ENCODE measurements around the gene SH3RF3.

Gene SH3RF3

GRCh38 chr2:109131777-109132176 is 2.8 kb downstream of the SH3RF3 start:
- DNase-seq (ENCODE audit: low read depth): peak; percentile 20
- TF ChIP-seq, protein P1, sequence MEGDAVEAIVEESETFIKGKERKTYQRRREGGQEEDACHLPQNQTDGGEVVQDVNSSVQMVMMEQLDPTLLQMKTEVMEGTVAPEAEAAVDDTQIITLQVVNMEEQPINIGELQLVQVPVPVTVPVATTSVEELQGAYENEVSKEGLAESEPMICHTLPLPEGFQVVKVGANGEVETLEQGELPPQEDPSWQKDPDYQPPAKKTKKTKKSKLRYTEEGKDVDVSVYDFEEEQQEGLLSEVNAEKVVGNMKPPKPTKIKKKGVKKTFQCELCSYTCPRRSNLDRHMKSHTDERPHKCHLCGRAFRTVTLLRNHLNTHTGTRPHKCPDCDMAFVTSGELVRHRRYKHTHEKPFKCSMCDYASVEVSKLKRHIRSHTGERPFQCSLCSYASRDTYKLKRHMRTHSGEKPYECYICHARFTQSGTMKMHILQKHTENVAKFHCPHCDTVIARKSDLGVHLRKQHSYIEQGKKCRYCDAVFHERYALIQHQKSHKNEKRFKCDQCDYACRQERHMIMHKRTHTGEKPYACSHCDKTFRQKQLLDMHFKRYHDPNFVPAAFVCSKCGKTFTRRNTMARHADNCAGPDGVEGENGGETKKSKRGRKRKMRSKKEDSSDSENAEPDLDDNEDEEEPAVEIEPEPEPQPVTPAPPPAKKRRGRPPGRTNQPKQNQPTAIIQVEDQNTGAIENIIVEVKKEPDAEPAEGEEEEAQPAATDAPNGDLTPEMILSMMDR (IDR thresholded peaks at IDR 0.05; ENCODE audit: low read length, missing control alignments): no peak
- H3K4me3 ChIP-seq (replicated peaks; ENCODE audit: low read depth, low read length): no peak overlapping the region

DNA sequence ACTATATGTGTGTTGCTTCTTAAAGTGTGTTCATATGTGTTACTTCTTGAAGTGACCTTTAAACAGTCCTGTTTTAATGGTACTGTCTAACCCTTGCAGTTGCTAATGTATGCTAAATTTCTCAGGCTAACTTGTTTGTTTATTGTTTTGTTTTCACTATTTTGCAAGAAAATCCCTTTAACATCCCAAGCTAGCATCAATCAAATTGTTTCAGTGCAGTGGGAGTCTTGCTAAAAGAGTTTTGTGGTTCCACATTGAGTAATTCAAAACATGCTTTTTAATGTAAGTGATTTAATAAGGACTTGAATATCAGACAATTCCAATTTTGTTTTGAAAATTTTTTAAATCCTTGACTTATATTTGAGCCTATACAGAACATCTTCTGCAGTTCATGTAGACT is 3.6 kb downstream of the SH3RF3 start:
- TF ChIP-seq, protein P1 (IDR thresholded peaks at IDR 0.05; ENCODE audit: low read length, missing control alignments): no peak
- DNase-seq (ENCODE audit: low read depth): no peak
- H3K4me3 ChIP-seq (replicated peaks; ENCODE audit: low read depth, low read length): no peak overlapping the region

DNA sequence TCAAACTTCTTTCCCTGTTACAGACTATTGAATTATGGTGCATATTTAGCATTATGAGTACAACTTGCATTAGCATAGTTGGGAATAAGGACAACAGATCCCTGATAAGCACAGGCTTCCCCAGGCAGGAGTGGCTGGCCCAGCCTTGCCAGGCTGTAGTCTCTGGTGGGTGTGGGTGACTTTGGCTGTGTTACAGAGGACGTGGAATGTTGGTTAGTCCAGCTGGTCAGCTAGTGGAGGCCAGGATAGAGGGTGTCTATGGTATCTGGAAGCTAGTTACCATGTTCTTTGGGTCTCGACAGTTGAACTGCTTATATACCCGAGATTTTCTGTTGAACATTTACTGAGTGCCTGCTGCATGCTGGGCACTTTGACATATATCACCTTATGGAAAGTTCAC is 4.7 kb downstream of the SH3RF3 start:
- no peak for DNase-seq (ENCODE audit: low read depth)
- H3K4me3 ChIP-seq (replicated peaks; ENCODE audit: low read depth, low read length): no peak overlapping the region
- TF ChIP-seq, protein P1 (IDR thresholded peaks at IDR 0.05; ENCODE audit: low read length, missing control alignments): no peak

GRCh38 chr2:109134741-109135358 is 5.8 kb downstream of the SH3RF3 start:
- no peak for DNase-seq (ENCODE audit: low read depth)
- TF ChIP-seq, protein P1 (IDR thresholded peaks at IDR 0.05; ENCODE audit: low read length, missing control alignments): no peak
- H3K4me3 ChIP-seq (replicated peaks; ENCODE audit: low read depth, low read length): no peak overlapping the region

GRCh38 chr2:109135359-109136197 is 6.6 kb downstream of the SH3RF3 start:
- H3K4me3 ChIP-seq (replicated peaks; ENCODE audit: low read depth, low read length): no peak overlapping the region
- TF ChIP-seq, protein P1 (IDR thresholded peaks at IDR 0.05; ENCODE audit: low read length, missing control alignments): no peak
- DNase-seq (ENCODE audit: low read depth): peak; percentile 68

DNA sequence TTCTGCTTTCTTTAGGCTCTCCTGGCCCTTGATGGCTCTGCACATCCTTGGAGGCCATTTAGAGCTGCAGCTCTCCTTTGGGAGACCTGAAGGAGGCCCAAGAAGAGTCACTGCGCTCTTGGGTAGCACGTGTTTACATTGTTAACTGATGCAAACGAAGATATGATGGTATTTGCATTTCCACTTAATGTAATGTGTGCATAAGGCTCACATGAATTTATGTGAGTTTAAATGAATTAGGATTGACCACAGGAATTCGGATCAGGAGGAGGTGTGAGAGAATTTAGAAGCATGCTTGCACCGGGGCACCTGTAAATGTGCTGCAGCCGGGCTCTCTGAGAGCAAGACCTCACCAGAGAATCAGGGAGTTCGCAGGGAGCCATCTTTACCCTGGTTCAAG is 7.5 kb downstream of the SH3RF3 start:
- no peak overlapping the region for H3K4me3 ChIP-seq (replicated peaks; ENCODE audit: low read depth, low read length)
- TF ChIP-seq, protein P1 (IDR thresholded peaks at IDR 0.05; ENCODE audit: low read length, missing control alignments): no peak
- DNase-seq (ENCODE audit: low read depth): no peak
